HG03025 (cell line): Measurements from ENCODE around the gene CCDC195.
"Not testable (repeated sequence)": the region's sequence is repeated elsewhere in the genome, so short reads cannot be mapped to it uniquely, and the experiment has no call there.

Source experiments
- ATAC-seq: cut with Tn5 transposase; IDR thresholded peaks from one replicate; pipeline ENCODE4 v1.9.1; 2021; ENCODE audit warnings: mild to moderate bottlenecking, moderate library complexity; ENCODE audit not compliant: unreplicated experiment, low FRiP score

Gene CCDC195

DNA sequence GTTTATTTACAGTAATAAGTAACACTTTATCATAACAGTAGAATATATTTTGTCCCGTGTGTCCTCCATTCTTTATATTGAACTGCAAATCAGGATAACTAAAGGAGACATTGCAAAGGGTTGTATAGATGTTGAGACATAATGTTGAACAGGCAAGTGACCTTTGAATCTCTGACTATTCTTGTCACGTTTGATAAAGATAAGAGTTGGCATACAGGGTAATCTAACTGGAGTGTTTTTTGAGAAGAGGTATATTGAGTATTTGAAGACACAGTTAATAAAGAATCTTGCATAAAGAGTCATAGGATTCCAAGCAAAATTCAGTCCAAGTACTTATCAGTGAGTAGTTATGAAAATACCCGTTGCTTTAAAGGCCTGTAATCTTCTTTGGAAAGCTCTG is 21.7 kb downstream of the CCDC195 start:
- ATAC-seq = no peak

DNA sequence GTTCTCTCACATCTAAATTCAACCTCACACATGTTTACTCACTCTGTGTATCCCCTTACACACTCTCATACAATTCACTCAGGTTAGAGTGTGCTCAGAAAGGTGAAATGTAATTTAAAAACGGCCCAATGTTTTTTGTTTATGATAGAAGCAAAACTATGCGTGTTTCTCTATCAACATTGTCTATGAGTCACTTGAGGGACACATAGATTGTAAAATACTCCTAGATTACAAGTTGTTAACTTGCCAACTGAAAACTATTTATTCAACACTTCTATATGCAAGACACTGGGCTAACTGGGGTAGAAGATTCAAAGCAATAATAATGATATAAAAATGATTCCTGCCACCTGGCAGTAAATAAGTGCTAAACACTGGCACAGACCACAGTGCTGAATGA is 24.6 kb downstream of the CCDC195 start:
- ATAC-seq = no peak

DNA sequence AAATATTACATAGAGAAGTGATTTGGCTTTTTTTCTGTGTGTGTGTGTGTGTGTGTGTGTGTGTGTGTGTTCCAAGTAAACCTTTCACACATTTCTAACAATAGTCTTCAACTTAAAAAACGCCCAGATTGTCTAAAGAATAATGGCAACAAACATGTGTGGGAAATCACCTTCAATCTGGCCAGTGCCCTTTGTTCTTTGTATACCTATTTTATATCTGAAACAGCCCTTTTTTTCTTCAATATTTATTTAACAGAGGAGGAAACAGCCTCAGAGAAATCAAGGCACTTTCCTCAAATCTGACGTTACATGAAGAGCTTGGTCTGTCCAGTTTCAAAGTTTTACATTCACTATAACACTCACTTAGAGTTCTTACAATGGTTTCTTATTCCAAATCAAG is 25.3 kb downstream of the CCDC195 start:
- no peak for ATAC-seq

DNA sequence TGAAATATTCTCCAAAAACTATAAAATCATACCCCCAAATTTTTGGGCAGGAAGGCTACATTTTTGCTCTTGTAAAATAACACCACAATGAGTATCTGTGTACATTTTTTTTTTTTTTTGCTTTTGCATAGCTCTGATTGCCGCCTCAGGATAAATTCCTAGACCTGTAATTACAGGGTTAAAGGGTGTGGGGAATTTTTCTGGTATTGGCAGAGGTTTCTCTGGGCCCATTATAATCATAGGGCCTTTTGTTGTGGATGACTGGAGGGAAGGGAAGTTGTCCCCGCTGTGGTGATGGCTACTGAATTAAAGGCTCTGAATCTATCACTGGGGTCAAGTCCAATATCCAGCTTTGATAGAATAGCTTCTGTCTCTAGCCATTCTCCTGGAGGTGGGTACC is 26.6 kb downstream of the CCDC195 start:
- no peak for ATAC-seq

- ATAC-seq = no peak
Measured at GRCh38 chr2:224688997-224689396, 27.2 kb downstream of the CCDC195 start.

DNA sequence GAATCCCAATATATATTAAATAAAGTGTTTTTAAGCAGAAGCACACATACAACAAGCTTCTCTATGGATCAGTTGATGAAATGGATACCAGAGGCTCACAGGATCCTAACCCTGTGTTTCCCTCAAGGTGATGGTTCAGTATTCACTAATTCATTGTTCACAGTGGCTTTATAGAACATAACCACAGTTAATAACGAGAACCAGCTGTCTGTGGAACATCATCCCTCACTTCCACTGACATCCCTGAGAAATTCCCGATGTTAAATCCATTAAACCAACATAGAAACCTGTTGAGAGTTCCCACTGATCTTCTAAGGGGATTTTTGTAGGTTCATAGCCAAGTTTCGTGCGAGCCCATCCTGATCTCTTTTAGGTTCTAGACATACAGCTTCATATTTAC is 29.0 kb downstream of the CCDC195 start:
- ATAC-seq = no peak

GRCh38 chr2:224685121-224685520 is 31.0 kb downstream of the CCDC195 start:
- no peak for ATAC-seq

GRCh38 chr2:224682134-224682533 is 34.0 kb downstream of the CCDC195 start:
- ATAC-seq = no peak

DNA sequence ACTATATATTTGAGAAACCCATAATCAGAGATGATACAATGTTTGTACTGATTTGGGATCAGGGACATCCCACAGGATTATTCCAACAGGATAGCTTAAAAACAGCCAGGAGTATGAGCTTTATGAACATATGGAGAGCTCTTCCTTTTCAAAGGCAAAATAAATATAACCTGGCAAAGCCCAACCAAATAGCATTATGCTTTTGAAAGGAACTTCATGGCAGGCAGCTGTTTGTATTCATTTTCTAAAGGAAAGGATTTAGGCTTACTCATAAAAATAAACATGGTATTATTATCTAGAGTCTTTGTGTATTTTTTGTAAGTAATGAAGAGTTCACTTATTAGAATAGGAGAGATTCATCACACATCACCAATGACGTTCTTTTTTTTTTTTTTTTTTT is 44.4 kb downstream of the CCDC195 start:
- no peak for ATAC-seq

GRCh38 chr2:224670203-224670602 is 46.0 kb downstream of the CCDC195 start:
- no peak for ATAC-seq

- ATAC-seq = no peak
Measured at GRCh38 chr2:224669449-224669848, 46.7 kb downstream of the CCDC195 start.

GRCh38 chr2:224668123-224668909 is 47.8 kb downstream of the CCDC195 start:
- no peak for ATAC-seq

GRCh38 chr2:224666951-224667553 is 49.1 kb downstream of the CCDC195 start:
- peak; percentile 91 for ATAC-seq

DNA sequence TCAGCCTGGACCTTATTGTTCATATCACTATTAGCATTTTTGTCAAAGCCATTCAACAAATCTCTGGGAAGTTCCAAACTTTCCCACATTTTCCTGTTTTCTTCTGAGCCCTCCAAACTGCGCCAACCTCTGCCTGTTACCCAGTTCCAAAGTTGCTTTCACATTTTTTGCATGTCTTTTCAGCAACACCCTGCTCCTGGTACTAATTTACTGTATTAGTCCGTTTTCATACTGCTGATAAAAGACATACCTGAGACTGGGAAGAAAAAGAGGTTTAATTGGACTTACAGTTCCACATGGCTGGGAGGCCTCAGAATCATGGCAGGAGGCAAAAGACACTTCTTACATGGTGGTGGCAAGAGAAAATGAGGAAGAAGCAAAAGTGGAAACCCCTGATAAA is 52.8 kb downstream of the CCDC195 start:
- not testable (repeated sequence) for ATAC-seq

- not testable (repeated sequence) for ATAC-seq
Measured at GRCh38 chr2:224661708-224662107, 54.5 kb downstream of the CCDC195 start.

- ATAC-seq = no peak
Measured at GRCh38 chr2:224659714-224660113, 56.5 kb downstream of the CCDC195 start.

DNA sequence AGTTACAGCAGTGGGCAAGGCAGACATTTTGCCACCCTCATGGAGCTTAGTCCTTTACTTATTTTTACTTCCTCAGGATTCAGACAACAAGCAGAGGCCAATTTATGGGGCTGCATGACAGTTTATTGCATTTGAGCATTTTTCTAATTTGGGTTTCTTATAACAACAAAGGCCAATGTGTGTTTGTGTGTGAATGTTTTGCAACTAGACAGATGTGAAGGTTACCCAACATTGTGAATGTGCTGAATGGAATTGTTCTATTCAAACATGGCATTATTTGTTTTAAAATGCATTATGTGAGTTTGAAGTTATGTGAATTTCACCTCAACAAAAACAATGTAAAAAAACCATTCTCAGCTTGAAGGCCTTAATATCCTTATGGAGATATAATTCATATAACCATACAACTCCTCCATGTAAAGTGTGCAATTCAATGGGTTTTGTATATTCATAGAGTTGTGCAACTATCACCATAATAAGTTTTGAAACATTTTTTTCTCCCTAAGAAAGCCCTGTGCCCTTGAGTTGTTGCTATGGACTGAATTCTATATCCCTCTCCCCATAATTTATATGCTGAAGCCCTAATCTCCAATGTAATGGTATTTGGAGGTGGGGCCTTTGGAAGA is 57.3 kb downstream of the CCDC195 start:
- no peak for ATAC-seq

GRCh38 chr2:224657349-224657748 is 58.8 kb downstream of the CCDC195 start:
- no peak for ATAC-seq

GRCh38 chr2:224655006-224655537 is 61.1 kb downstream of the CCDC195 start:
- no peak for ATAC-seq
